Mammary epithelial cell (primary cell): ENCODE results near the gene RAD51B.

Experiments
- EZH2 ChIP-seq: IDR thresholded peaks from 2 replicates; pipeline ENCODE4 v1.6.1; 2012; ENCODE audit warnings: low read length, inconsistent platforms, borderline replicate concordance
- TF ChIP-seq, protein P1 (sequence below), 2 donors: IDR thresholded peaks in 1 of 2; conservative IDR thresholded peaks in 1 of 2; 2 replicates each; pipeline ENCODE4 v1.5.1; 2011 to 2012; ENCODE audit warnings: inconsistent platforms in 2 of 2, low read length in 2 of 2, mild to moderate bottlenecking in 2 of 2, control low read depth in 1 of 2, low read depth in 1 of 2; ENCODE audit not compliant: insufficient read depth in 1 of 2; ENCODE audit errors: extremely low read depth in 1 of 2

DNA sequence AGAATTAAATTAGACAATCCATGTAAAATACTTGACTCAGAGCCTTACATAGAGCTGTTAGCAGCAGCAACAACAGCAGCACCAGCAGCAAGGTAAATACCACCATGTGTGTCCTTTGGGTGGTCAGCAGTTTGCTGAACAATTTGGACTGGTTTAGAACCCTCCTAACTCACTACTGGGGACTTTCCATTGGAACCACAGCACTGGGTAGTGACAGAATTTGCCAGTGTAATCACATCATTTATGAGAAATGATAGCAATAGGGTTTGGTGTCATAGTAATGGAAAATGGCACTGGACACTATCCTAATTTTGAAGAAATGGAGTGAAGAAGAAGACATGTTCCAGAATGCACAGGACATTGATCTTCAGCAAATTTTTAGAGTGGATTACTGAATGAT is 392.8 kb downstream of the RAD51B start:
- TF ChIP-seq, protein P1, sequence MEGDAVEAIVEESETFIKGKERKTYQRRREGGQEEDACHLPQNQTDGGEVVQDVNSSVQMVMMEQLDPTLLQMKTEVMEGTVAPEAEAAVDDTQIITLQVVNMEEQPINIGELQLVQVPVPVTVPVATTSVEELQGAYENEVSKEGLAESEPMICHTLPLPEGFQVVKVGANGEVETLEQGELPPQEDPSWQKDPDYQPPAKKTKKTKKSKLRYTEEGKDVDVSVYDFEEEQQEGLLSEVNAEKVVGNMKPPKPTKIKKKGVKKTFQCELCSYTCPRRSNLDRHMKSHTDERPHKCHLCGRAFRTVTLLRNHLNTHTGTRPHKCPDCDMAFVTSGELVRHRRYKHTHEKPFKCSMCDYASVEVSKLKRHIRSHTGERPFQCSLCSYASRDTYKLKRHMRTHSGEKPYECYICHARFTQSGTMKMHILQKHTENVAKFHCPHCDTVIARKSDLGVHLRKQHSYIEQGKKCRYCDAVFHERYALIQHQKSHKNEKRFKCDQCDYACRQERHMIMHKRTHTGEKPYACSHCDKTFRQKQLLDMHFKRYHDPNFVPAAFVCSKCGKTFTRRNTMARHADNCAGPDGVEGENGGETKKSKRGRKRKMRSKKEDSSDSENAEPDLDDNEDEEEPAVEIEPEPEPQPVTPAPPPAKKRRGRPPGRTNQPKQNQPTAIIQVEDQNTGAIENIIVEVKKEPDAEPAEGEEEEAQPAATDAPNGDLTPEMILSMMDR (conservative IDR thresholded peaks at IDR 0.05 in 1 of 2, IDR thresholded peaks at IDR 0.05 in 1 of 2; ENCODE audit: extremely low read depth in 1 of 2, insufficient read depth in 1 of 2, low read depth in 1 of 2, low read length in 2 of 2): no peak
- TF ChIP-seq EZH2: no peak
